Umbilical cord (tissue), 2 donors: ENCODE measurements around the gene FOSB. TPM values are rescaled to one million over a fixed set of nuclear protein-coding genes. Genes with fewer than 3 reads are reported as not detected.
A peak's percentile ranks its signal among the peaks of the same experiment; 100 is the strongest.

Experiments used
- DNase-seq: peaks from one replicate; pipeline ENCODE4 v3.0.0-alpha.2; 2015; ENCODE audit warnings: low spot score
- total RNA-seq: library from RNA; depleted of rRNA; stranded (reverse); fragments of >200 nt; gene quantifications from one replicate; pipeline ENCODE4 v1.2.3, GENCODE V29; 2014; ENCODE audit warnings: low replicate concordance; ENCODE audit not compliant: insufficient read depth

Gene FOSB
- total RNA-seq, 1 donor from 2014 or later, result 357 TPM

GRCh38 chr19:45483033-45483432 lies 15.2 kb downstream of the FOSB start:
- DNase-seq, result no peak

- no peak for DNase-seq
These were observed 16.6 kb downstream of the FOSB start for GRCh38 chr19:45484273-45484945.

- DNase-seq, result peak; percentile 95
These were observed 17.7 kb downstream of the FOSB start for GRCh38 chr19:45485305-45486077.

- DNase-seq, result no peak
These were observed 20.9 kb downstream of the FOSB start for GRCh38 chr19:45488708-45489107.

GRCh38 chr19:45489216-45489855 lies 21.5 kb downstream of the FOSB start:
- no peak for DNase-seq

- DNase-seq, result no peak
These were observed 24.4 kb downstream of the FOSB start for GRCh38 chr19:45492137-45492626.

- DNase-seq, result peak; percentile 85
These were observed 25.1 kb downstream of the FOSB start for GRCh38 chr19:45492627-45493470.

- DNase-seq, result no peak
These were observed 26.6 kb downstream of the FOSB start for GRCh38 chr19:45494261-45494916.

GRCh38 chr19:45495178-45495577 lies 27.4 kb downstream of the FOSB start:
- no peak for DNase-seq

- peak; percentile 53 for DNase-seq
These were observed 28.7 kb downstream of the FOSB start for GRCh38 chr19:45496349-45496953.

- no peak for DNase-seq
These were observed 30.0 kb downstream of the FOSB start for GRCh38 chr19:45497791-45498190.

- DNase-seq, result no peak
These were observed 30.8 kb downstream of the FOSB start, which contains the start of gene PPM1N for GRCh38 chr19:45498411-45499195. TSS of gene PPM1N (plus strand) at chr19:45498443. CDS start at chr19:45498473, 30 bp downstream.

- DNase-seq, result no peak
These were observed 31.7 kb downstream of the FOSB start for GRCh38 chr19:45499196-45500180.

- no peak for DNase-seq
These were observed 33.3 kb downstream of the FOSB start for GRCh38 chr19:45500918-45501729.

GRCh38 chr19:45501730-45502014 lies 33.9 kb downstream of the FOSB start:
- no peak for DNase-seq

GRCh38 chr19:45502111-45502510 lies 34.3 kb downstream of the FOSB start:
- DNase-seq, result no peak

GRCh38 chr19:45503909-45504308 lies 36.1 kb downstream of the FOSB start:
- no peak for DNase-seq
